Neural cell (in vitro differentiated cells): ENCODE measurements around the gene DLL1. TPM values are rescaled to one million over a fixed set of nuclear protein-coding genes. Genes with fewer than 3 reads are reported as not detected.

Source experiments
- H2AFZ ChIP-seq: fragments of 200-600, 300-800 bp; sonication (generic), shearing (Covaris generic); 2 replicates; pipeline ENCODE4 v1.6.0; 2014; ENCODE audit warnings: low read depth, mild to moderate bottlenecking, antibody characterized with exemption, low read length, moderate library complexity
- H3F3A ChIP-seq: fragments of 200-600 bp; shearing (Covaris generic); 2 replicates; pipeline ENCODE4 v1.6.1; 2016; ENCODE audit warnings: mild to moderate bottlenecking, moderate library complexity, mixed read lengths, antibody characterized with exemption, low read length; ENCODE audit not compliant: insufficient read depth, poor library complexity, severe bottlenecking
- H3K27ac ChIP-seq: fragments of 200-600, 300-800 bp; sonication (generic), shearing (Covaris generic); 2 replicates; pipeline ENCODE4 v1.5.1; 2014; ENCODE audit warnings: mild to moderate bottlenecking, low read length, moderate library complexity
- H3K27me3 ChIP-seq: fragments of 300-800, 200-600 bp; sonication (generic), shearing (Covaris generic); 2 replicates; pipeline ENCODE4 v1.6.0; 2014; ENCODE audit warnings: mild to moderate bottlenecking, low read depth, low read length, moderate library complexity; ENCODE audit not compliant: insufficient read depth
- H3K36me3 ChIP-seq: fragments of 300-800, 200-600 bp; sonication (generic), shearing (Covaris generic); 2 replicates; pipeline ENCODE4 v1.5.1; 2014; ENCODE audit warnings: mild to moderate bottlenecking, antibody characterized with exemption, low read length, moderate library complexity; ENCODE audit not compliant: insufficient read depth
- H3K4me2 ChIP-seq: fragments of 300-800, 200-600 bp; sonication (generic), shearing (Covaris generic); 2 replicates; pipeline ENCODE4 v1.6.0; 2014; ENCODE audit warnings: mild to moderate bottlenecking, low read length
- H3K4me3 ChIP-seq: fragments of 300-800, 200-600 bp; sonication (generic), shearing (Covaris generic); 2 replicates; pipeline ENCODE4 v1.5.1; 2014; ENCODE audit warnings: mild to moderate bottlenecking, low read length, moderate library complexity
- H3K79me2 ChIP-seq: fragments of 200-600 bp; shearing (Covaris generic); replicated peaks from 2 replicates; pipeline ENCODE4 v1.6.0; 2014; ENCODE audit warnings: mild to moderate bottlenecking, low read length, moderate library complexity; ENCODE audit not compliant: insufficient read depth
- H3K9ac ChIP-seq: fragments of 300-800, 200-600 bp; sonication (generic), shearing (Covaris generic); 2 replicates; pipeline ENCODE4 v1.6.1; 2016; ENCODE audit warnings: mild to moderate bottlenecking, low read length, mixed read lengths
- H3K9me2 ChIP-seq: fragments of 200-600 bp; shearing (Covaris generic); 2 replicates; pipeline ENCODE4 v1.6.1; 2016; ENCODE audit warnings: mild to moderate bottlenecking, low read length, mixed read lengths; ENCODE audit not compliant: insufficient read depth
- H3K9me3 ChIP-seq: fragments of 200-600, 300-800 bp; sonication (generic), shearing (Covaris generic); 2 replicates; pipeline ENCODE4 v1.6.1; 2016; ENCODE audit warnings: mild to moderate bottlenecking, mixed run types, low read length, moderate library complexity, mixed read lengths
- H4K20me1 ChIP-seq: fragments of 200-600 bp; shearing (Covaris generic); 2 replicates; pipeline ENCODE4 v1.6.1; 2016; ENCODE audit warnings: mild to moderate bottlenecking, mixed run types; ENCODE audit not compliant: insufficient read depth
- EP300 ChIP-seq: fragments of 450-650 bp; conservative IDR thresholded peaks from 2 replicates; pipeline ENCODE4 v1.6.1; 2014; ENCODE audit warnings: antibody characterized with exemption, mild to moderate bottlenecking, moderate library complexity; ENCODE audit not compliant: poor library complexity, severe bottlenecking
- EZH2 ChIP-seq: fragments of 200-600, 300-800 bp; shearing (Covaris generic), sonication (generic); IDR thresholded peaks from 2 replicates; pipeline ENCODE4 v1.6.1; 2014; ENCODE audit warnings: antibody characterized with exemption, low read length, borderline replicate concordance, mild to moderate bottlenecking; ENCODE audit not compliant: insufficient read depth, poor library complexity, severe bottlenecking
- MXI1 ChIP-seq: fragments of 450-650 bp; conservative IDR thresholded peaks from 2 replicates; pipeline ENCODE4 v1.6.1; 2014; ENCODE audit warnings: antibody characterized with exemption, mild to moderate bottlenecking; ENCODE audit not compliant: poor library complexity, severe bottlenecking
- POLR2AphosphoS5 ChIP-seq: IDR thresholded peaks from 2 replicates; pipeline ENCODE4 v1.6.1; 2012
- RAD21 ChIP-seq: fragments of 450-650 bp; conservative IDR thresholded peaks from 2 replicates; pipeline ENCODE4 v1.6.1; 2014; ENCODE audit warnings: antibody characterized with exemption, mild to moderate bottlenecking, moderate library complexity
- SMC3 ChIP-seq: fragments of 450-650 bp; conservative IDR thresholded peaks from 2 replicates; pipeline ENCODE4 v1.6.1; 2014; ENCODE audit warnings: antibody characterized with exemption, mild to moderate bottlenecking, moderate library complexity; ENCODE audit not compliant: poor library complexity
- TAF1 ChIP-seq: IDR thresholded peaks from 2 replicates; pipeline ENCODE4 v1.6.1; 2012; ENCODE audit warnings: low read depth
- polyA plus RNA-seq: library from polyadenylated mRNA; depleted of rRNA; stranded (reverse); fragments of >200 nt; gene quantifications from 2 replicates; pipeline ENCODE4 v1.2.3, GENCODE V29; 2014
- TF ChIP-seq, protein P1 (sequence below): fragments of 450-650 bp; IDR thresholded peaks from 2 replicates; pipeline ENCODE4 v1.5.1; 2014; ENCODE audit warnings: antibody characterized with exemption, mild to moderate bottlenecking, moderate library complexity; ENCODE audit not compliant: poor library complexity, severe bottlenecking
- TF ChIP-seq, protein P2 (sequence below): IDR thresholded peaks from 2 replicates; pipeline ENCODE4 v1.6.1; 2012; ENCODE audit warnings: borderline replicate concordance

Gene DLL1
- polyA plus RNA-seq, 1 donor from 2014 or later = 26.1 TPM

DNA sequence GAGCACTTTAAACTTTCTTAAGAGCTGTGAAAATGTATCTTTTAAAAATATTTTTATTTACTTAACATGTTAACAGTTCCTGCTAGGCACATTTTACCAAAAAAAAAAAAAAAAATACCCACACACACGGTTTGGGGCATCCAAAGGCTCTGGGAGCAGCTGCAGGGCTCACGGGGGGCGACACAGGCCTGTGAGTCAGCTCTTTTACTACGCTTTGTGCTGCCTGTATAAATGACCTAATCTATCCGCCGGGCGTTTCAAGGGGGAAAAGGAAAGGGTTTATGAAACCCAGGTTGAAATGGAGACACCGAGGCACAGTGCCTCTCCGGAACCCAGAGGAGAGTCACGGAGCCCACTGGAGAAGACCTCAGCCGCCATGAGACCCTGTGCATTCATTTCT lies 40.4 kb downstream of the DLL1 start:
- H3K9me2 ChIP-seq = no peaks in the 10 kb centered on the region

DNA sequence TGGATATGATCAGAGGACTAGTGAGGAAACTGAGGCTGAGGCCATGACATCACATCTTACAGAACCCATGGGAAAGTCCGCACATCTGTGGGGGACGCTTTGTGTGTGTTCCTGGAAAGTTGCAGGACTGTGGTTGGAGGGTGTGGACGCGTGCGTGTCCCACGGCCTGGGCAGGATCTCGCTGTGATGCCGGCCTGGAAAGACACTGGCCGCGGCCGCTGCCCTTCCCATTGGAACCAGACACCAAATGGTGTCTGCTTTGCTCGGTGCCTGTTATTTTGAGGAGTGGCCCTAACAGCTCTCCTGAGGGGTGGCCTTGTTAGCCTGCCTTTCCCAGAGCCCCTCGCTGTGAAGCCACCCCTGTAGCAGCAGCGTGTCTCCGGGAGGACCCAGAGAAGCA lies 41.1 kb downstream of the DLL1 start:
- Histone ChIP-seq H3K4me3 (no peak overlapping the region), H3K79me2 (no peaks in the 10 kb centered on the region), H3K27ac (no peak overlapping the region), H3F3A (no peaks in the 10 kb centered on the region), H2AFZ (no peak overlapping the region), H3K9me3 (no peaks in the 10 kb centered on the region), H3K27me3 (no peaks in the 10 kb centered on the region), H3K4me2 (no peak overlapping the region), H3K9ac (no peak overlapping the region), H4K20me1 (no peaks in the 10 kb centered on the region), H3K9me2 (no peaks in the 10 kb centered on the region), H3K36me3 (no peaks in the 10 kb centered on the region)
- TF ChIP-seq TAF1 (no peak), POLR2AphosphoS5 (no peak), SMC3 (no peak), RAD21 (no peak)
- TF ChIP-seq, protein P1, sequence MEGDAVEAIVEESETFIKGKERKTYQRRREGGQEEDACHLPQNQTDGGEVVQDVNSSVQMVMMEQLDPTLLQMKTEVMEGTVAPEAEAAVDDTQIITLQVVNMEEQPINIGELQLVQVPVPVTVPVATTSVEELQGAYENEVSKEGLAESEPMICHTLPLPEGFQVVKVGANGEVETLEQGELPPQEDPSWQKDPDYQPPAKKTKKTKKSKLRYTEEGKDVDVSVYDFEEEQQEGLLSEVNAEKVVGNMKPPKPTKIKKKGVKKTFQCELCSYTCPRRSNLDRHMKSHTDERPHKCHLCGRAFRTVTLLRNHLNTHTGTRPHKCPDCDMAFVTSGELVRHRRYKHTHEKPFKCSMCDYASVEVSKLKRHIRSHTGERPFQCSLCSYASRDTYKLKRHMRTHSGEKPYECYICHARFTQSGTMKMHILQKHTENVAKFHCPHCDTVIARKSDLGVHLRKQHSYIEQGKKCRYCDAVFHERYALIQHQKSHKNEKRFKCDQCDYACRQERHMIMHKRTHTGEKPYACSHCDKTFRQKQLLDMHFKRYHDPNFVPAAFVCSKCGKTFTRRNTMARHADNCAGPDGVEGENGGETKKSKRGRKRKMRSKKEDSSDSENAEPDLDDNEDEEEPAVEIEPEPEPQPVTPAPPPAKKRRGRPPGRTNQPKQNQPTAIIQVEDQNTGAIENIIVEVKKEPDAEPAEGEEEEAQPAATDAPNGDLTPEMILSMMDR = no peak

More for the DNA sequence above, 40.4 kb downstream of the DLL1 start:
- TF ChIP-seq SMC3 (no peak), MXI1 (no peak), EP300 (no peak), POLR2AphosphoS5 (no peak), RAD21 (no peak), EZH2 (no peak), TAF1 (no peak)
- TF ChIP-seq, protein P1 = no peak
- TF ChIP-seq, protein P2, sequence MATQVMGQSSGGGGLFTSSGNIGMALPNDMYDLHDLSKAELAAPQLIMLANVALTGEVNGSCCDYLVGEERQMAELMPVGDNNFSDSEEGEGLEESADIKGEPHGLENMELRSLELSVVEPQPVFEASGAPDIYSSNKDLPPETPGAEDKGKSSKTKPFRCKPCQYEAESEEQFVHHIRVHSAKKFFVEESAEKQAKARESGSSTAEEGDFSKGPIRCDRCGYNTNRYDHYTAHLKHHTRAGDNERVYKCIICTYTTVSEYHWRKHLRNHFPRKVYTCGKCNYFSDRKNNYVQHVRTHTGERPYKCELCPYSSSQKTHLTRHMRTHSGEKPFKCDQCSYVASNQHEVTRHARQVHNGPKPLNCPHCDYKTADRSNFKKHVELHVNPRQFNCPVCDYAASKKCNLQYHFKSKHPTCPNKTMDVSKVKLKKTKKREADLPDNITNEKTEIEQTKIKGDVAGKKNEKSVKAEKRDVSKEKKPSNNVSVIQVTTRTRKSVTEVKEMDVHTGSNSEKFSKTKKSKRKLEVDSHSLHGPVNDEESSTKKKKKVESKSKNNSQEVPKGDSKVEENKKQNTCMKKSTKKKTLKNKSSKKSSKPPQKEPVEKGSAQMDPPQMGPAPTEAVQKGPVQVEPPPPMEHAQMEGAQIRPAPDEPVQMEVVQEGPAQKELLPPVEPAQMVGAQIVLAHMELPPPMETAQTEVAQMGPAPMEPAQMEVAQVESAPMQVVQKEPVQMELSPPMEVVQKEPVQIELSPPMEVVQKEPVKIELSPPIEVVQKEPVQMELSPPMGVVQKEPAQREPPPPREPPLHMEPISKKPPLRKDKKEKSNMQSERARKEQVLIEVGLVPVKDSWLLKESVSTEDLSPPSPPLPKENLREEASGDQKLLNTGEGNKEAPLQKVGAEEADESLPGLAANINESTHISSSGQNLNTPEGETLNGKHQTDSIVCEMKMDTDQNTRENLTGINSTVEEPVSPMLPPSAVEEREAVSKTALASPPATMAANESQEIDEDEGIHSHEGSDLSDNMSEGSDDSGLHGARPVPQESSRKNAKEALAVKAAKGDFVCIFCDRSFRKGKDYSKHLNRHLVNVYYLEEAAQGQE = no peak
- Histone ChIP-seq H3K27ac (no peak overlapping the region), H3K4me2 (no peak overlapping the region), H3K9me3 (no peaks in the 10 kb centered on the region), H3K79me2 (no peaks in the 10 kb centered on the region), H3K36me3 (no peaks in the 10 kb centered on the region), H4K20me1 (no peaks in the 10 kb centered on the region), H2AFZ (no peak overlapping the region), H3K4me3 (no peak overlapping the region), H3K27me3 (no peaks in the 10 kb centered on the region), H3F3A (no peaks in the 10 kb centered on the region), H3K9ac (no peak overlapping the region)
